ENCODE measurements around the gene COMMD3. TPM values are rescaled to one million over a fixed set of nuclear protein-coding genes. Genes with fewer than 3 reads are reported as not detected.
A peak's percentile ranks its signal among the peaks of the same experiment; 100 is the strongest.
"Not testable (repeated sequence)": the region's sequence is repeated elsewhere in the genome, so short reads cannot be mapped to it uniquely, and the experiment has no call there.

The COMMD3 gene
- total RNA-seq, 1 donor from 2014 or later, result 21.9 TPM

- Histone ChIP-seq H3K36me3 (no peaks in the 10 kb centered on the region), H3K4me3 (no peak overlapping the region), H3K9me3 (no peaks in the 10 kb centered on the region), H3K27me3 (no peaks in the 10 kb centered on the region), H3K27ac (no peak overlapping the region), H3K4me1 (no peaks in the 10 kb centered on the region)
- intact Hi-C loops (cut with DNase I), result no loop called here
- no peak for DNase-seq (ENCODE audit: low spot score in 2 of 2)
- no peak for TF ChIP-seq CTCF (IDR thresholded peaks at IDR 0.05)
Measured at GRCh38 chr10:22308390-22308789, 7.8 kb upstream of the COMMD3 start.

- Histone ChIP-seq H3K4me3 (no peak overlapping the region), H3K27me3 (no peaks in the 10 kb centered on the region), H3K4me1 (no peaks in the 10 kb centered on the region), H3K36me3 (no peaks in the 10 kb centered on the region), H3K9me3 (no peaks in the 10 kb centered on the region), H3K27ac (no peak overlapping the region)
- DNase-seq (ENCODE audit: low spot score in 2 of 2), result no peak
- no peak for TF ChIP-seq CTCF (IDR thresholded peaks at IDR 0.05)
- intact Hi-C loops (cut with DNase I), result no loop called here
Measured at GRCh38 chr10:22309180-22310000, 6.8 kb upstream of the COMMD3 start.

- intact Hi-C loops (cut with DNase I), result loop anchor here (5.0 to 10.0 kb wide), 3 partner anchors 37 to 975 kb away; partner anchors contain the start of gene SPAG6
- not testable (repeated sequence) for DNase-seq (ENCODE audit: low spot score in 2 of 2); H3K27ac ChIP-seq; H3K9me3 ChIP-seq; H3K4me3 ChIP-seq; H3K27me3 ChIP-seq; H3K36me3 ChIP-seq; H3K4me1 ChIP-seq
Measured at GRCh38 chr10:22310012-22310411, 6.2 kb upstream of the COMMD3 start.

- no peak for TF ChIP-seq CTCF (IDR thresholded peaks at IDR 0.05)
- no peak for DNase-seq (ENCODE audit: low spot score in 2 of 2)
- Histone ChIP-seq H3K27me3 (no peaks in the 10 kb centered on the region), H3K4me3 (no peak overlapping the region), H3K36me3 (no peaks in the 10 kb centered on the region), H3K9me3 (no peaks in the 10 kb centered on the region), H3K4me1 (peaks cover 0 to 5% of the 10 kb centered on the region in 2 donors), H3K27ac (no peak overlapping the region)
- intact Hi-C loops (cut with DNase I), result loop anchor here (5.0 to 10.0 kb wide), 3 partner anchors 36 to 976 kb away; partner anchors contain the start of gene SPAG6
Measured at GRCh38 chr10:22310928-22311327, 5.3 kb upstream of the COMMD3 start.

GRCh38 chr10:22314852-22315251, 1.3 kb upstream of the COMMD3 start:
- H3K4me3 ChIP-seq, result peak overlapping the region in 1 of 2 donors; percentile 91
- H3K9me3 ChIP-seq, result no peaks in the 10 kb centered on the region
- no peak for TF ChIP-seq CTCF (IDR thresholded peaks at IDR 0.05)
- H3K27ac ChIP-seq, result no peak overlapping the region
- H3K4me1 ChIP-seq, result peaks cover 4 to 24% of the 10 kb centered on the region in 2 donors
- no peak for DNase-seq (ENCODE audit: low spot score in 2 of 2)
- intact Hi-C loops (cut with DNase I), result loop anchor here (5.0 to 10.0 kb wide), 6 partner anchors 32 to 980 kb away; partner anchors contain the start of gene SPAG6
- H3K27me3 ChIP-seq, result no peaks in the 10 kb centered on the region
- no peaks in the 10 kb centered on the region for H3K36me3 ChIP-seq

Measured in ascending aorta (tissue), 2 donors.